ENCODE results near the gene RAB15. TPM values are rescaled to one million over a fixed set of nuclear protein-coding genes. Genes with fewer than 3 reads are reported as not detected.

The RAB15 gene
- total RNA-seq, 1 donor: 4.0 TPM

DNA sequence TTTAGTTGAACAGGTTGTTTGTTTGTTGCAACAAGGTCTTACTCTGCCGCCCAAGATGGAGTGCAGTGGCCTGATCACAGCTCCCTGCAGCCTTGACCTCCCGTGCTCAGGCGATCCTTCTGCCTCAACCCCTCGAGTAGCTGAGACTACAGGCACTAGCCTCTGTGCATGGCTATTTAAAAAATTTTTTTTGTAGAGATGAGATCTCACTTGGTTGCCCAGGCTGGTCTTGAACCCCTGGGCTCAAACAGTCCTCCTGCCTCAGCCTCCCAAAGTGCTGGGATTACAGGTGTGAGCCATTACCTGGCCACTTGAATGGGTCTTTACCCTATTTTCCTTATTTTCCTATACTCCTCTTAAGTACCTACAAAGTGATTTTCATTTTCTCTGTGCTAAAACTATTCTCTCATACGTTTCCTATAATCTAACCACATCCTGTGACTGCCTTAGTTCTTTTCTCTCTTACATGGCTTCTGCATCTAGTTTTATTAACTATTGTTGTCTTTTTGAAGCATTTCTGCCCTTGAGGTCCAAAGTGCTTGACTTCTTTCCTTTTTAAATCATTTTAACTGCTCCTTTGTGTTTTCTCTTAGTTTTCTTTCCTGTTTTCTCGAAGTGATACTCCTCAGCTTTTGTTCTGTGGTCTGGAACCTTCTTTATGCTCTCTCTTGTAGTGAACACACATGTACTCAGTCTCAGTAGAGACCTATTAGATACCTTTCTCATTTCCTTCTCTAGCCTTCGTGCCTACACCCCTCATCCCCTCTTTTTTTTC lies 43.7 kb downstream of the RAB15 start:
- Histone ChIP-seq H3K9me3 (ENCODE audit: low read depth, low read length) (no peaks in the 10 kb centered on the region), H3K27me3 (ENCODE audit: insufficient read depth, low read length) (no peaks in the 10 kb centered on the region), H3K79me2 (ENCODE audit: insufficient read depth, low read length) (peaks cover 35% of the 10 kb centered on the region), H4K20me1 (ENCODE audit: insufficient read depth, low read length) (peaks cover 3% of the 10 kb centered on the region), H3K4me3 (ENCODE audit: insufficient read depth, low read length) (no peak overlapping the region), H3K4me1 (ENCODE audit: insufficient read depth, low read length) (no peaks in the 10 kb centered on the region), H2AFZ (ENCODE audit: low read length) (no peak overlapping the region), H3K36me3 (ENCODE audit: insufficient read depth, low read length) (peaks cover 76% of the 10 kb centered on the region), H3K27ac (ENCODE audit: low read depth, low read length) (no peak overlapping the region), H3K4me2 (ENCODE audit: insufficient read depth, low read length) (no peak overlapping the region)
- DNase-seq (ENCODE audit: insufficient read length, low spot score, missing footprints): no peak
- TF ChIP-seq, protein P1, sequence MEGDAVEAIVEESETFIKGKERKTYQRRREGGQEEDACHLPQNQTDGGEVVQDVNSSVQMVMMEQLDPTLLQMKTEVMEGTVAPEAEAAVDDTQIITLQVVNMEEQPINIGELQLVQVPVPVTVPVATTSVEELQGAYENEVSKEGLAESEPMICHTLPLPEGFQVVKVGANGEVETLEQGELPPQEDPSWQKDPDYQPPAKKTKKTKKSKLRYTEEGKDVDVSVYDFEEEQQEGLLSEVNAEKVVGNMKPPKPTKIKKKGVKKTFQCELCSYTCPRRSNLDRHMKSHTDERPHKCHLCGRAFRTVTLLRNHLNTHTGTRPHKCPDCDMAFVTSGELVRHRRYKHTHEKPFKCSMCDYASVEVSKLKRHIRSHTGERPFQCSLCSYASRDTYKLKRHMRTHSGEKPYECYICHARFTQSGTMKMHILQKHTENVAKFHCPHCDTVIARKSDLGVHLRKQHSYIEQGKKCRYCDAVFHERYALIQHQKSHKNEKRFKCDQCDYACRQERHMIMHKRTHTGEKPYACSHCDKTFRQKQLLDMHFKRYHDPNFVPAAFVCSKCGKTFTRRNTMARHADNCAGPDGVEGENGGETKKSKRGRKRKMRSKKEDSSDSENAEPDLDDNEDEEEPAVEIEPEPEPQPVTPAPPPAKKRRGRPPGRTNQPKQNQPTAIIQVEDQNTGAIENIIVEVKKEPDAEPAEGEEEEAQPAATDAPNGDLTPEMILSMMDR (IDR thresholded peaks at IDR 0.05; ENCODE audit: extremely low read depth, low read depth, low read length): no peak

DNA sequence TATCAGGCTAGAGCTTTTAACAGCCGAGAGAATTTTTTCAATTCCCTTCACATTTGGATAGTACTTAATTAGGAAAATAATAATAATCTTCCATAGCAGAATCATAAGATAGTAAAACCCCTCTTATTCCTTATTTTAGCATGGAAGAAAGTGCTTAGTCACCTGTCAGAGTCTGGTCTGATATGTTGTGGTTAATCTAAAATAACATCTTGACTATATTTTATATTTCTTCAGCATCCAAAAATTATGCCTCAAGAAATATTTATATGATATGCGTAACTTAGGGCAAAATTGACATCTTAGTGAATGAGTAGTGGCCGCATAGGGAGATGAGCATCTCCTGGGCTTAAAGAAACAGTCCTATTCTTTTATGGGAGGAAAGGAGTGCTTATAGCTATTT lies 45.1 kb downstream of the RAB15 start:
- Histone ChIP-seq H2AFZ (ENCODE audit: low read length) (no peak overlapping the region), H3K79me2 (ENCODE audit: insufficient read depth, low read length) (peaks cover 37% of the 10 kb centered on the region), H3K36me3 (ENCODE audit: insufficient read depth, low read length) (peaks cover 62% of the 10 kb centered on the region), H3K4me2 (ENCODE audit: insufficient read depth, low read length) (no peak overlapping the region), H3K27ac (ENCODE audit: low read depth, low read length) (no peak overlapping the region), H4K20me1 (ENCODE audit: insufficient read depth, low read length) (peaks cover 3% of the 10 kb centered on the region), H3K9me3 (ENCODE audit: low read depth, low read length) (no peaks in the 10 kb centered on the region), H3K4me1 (ENCODE audit: insufficient read depth, low read length) (no peaks in the 10 kb centered on the region), H3K27me3 (ENCODE audit: insufficient read depth, low read length) (no peaks in the 10 kb centered on the region), H3K4me3 (ENCODE audit: insufficient read depth, low read length) (no peak overlapping the region)
- no peak for DNase-seq (ENCODE audit: insufficient read length, low spot score, missing footprints)
- TF ChIP-seq, protein P1 (IDR thresholded peaks at IDR 0.05; ENCODE audit: extremely low read depth, low read depth, low read length): no peak

DNA sequence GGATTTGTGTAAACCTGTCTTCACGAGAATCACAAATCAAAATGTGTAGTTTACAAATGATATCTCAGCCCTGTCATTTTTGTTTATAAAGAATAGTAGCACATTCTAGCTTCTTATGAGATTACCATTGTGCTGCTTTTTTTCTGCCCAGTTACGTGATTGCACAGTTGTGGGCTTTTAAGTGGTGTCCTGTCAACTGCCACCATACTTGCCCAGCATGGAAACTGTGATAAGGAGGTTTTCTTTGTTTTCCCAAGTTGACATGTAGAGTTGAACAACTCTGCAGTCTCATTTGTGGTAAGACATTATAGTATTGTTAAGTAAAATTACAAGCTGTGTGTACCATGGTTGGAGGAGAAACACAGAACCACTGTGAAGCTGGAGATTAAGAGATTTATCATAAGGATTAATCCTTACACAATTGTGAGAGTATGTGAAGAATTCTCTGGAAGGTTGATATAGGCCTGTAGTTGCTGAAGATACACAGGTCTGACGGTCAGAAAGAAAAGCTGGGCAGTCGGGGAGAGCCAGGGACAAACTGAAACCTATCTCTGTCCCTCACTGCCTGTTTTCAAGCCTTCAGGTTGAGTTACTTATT lies 45.6 kb downstream of the RAB15 start:
- H2AFZ ChIP-seq (ENCODE audit: low read length): no peak overlapping the region
- H3K9me3 ChIP-seq (ENCODE audit: low read depth, low read length): no peaks in the 10 kb centered on the region
- no peaks in the 10 kb centered on the region for H3K27me3 ChIP-seq (ENCODE audit: insufficient read depth, low read length)
- no peak overlapping the region for H3K4me2 ChIP-seq (ENCODE audit: insufficient read depth, low read length)
- H3K36me3 ChIP-seq (ENCODE audit: insufficient read depth, low read length): peaks cover 57% of the 10 kb centered on the region
- TF ChIP-seq, protein P1 (IDR thresholded peaks at IDR 0.05; ENCODE audit: extremely low read depth, low read depth, low read length): no peak
- H3K4me1 ChIP-seq (ENCODE audit: insufficient read depth, low read length): no peaks in the 10 kb centered on the region
- H3K79me2 ChIP-seq (ENCODE audit: insufficient read depth, low read length): peaks cover 41% of the 10 kb centered on the region
- peaks cover 3% of the 10 kb centered on the region for H4K20me1 ChIP-seq (ENCODE audit: insufficient read depth, low read length)
- DNase-seq (ENCODE audit: insufficient read length, low spot score, missing footprints): no peak
- H3K4me3 ChIP-seq (ENCODE audit: insufficient read depth, low read length): no peak overlapping the region
- H3K27ac ChIP-seq (ENCODE audit: low read depth, low read length): no peak overlapping the region

DNA sequence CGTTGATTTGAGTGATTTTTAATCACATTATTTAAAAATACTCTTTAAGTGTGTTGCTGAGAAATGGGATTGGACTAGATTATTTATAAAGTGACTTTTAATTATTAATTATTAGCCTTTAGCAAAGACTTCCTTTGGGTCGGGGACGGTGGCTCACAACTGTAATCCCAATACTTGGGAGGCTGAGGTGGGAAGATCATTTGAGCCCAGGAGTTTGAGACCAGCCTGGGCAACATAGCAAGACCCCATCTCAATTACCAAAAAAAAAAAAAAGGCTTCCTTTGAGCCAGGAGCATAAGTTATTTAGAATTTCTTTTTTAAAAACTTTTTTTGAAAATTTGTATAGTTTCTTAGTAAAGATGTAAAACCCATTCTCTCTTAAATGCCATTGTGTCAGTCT lies 49.1 kb downstream of the RAB15 start:
- Histone ChIP-seq H3K79me2 (ENCODE audit: insufficient read depth, low read length) (peaks cover 47% of the 10 kb centered on the region), H3K4me1 (ENCODE audit: insufficient read depth, low read length) (peaks cover 25% of the 10 kb centered on the region), H3K27me3 (ENCODE audit: insufficient read depth, low read length) (no peaks in the 10 kb centered on the region), H2AFZ (ENCODE audit: low read length) (no peak overlapping the region), H3K36me3 (ENCODE audit: insufficient read depth, low read length) (peaks cover 34% of the 10 kb centered on the region), H3K4me2 (ENCODE audit: insufficient read depth, low read length) (no peak overlapping the region), H4K20me1 (ENCODE audit: insufficient read depth, low read length) (peaks cover 3% of the 10 kb centered on the region), H3K9me3 (ENCODE audit: low read depth, low read length) (no peaks in the 10 kb centered on the region), H3K4me3 (ENCODE audit: insufficient read depth, low read length) (no peak overlapping the region), H3K27ac (ENCODE audit: low read depth, low read length) (no peak overlapping the region)
- DNase-seq (ENCODE audit: insufficient read length, low spot score, missing footprints): no peak
- TF ChIP-seq, protein P1 (IDR thresholded peaks at IDR 0.05; ENCODE audit: extremely low read depth, low read depth, low read length): no peak
